GM19035 (cell line): ENCODE measurements around the gene MME.
"Not testable (repeated sequence)": the region's sequence is repeated elsewhere in the genome, so short reads cannot be mapped to it uniquely, and the experiment has no call there.

ENCODE experiments used
- ATAC-seq: cut with Tn5 transposase; IDR thresholded peaks from one replicate; pipeline ENCODE4 v1.9.1; 2021; ENCODE audit not compliant: unreplicated experiment

Gene MME

GRCh38 chr3:155189478-155189877, 109.4 kb downstream of the MME start:
- no peak for ATAC-seq

- ATAC-seq, result no peak
These were observed 110.6 kb downstream of the MME start for GRCh38 chr3:155190691-155191090.

GRCh38 chr3:155192957-155193746, 113.0 kb downstream of the MME start:
- no peak for ATAC-seq

GRCh38 chr3:155193868-155194267, 113.7 kb downstream of the MME start:
- ATAC-seq, result no peak

- ATAC-seq, result no peak
These were observed 115.1 kb downstream of the MME start for GRCh38 chr3:155194973-155195957.

GRCh38 chr3:155196131-155197021, 116.3 kb downstream of the MME start:
- no peak for ATAC-seq

- ATAC-seq, result no peak
These were observed 117.7 kb downstream of the MME start for GRCh38 chr3:155197786-155198185.

- ATAC-seq, result no peak
These were observed 122.5 kb downstream of the MME start for GRCh38 chr3:155202626-155203025.

- ATAC-seq, result no peak
These were observed 124.7 kb downstream of the MME start for GRCh38 chr3:155204851-155205250.

GRCh38 chr3:155208183-155208800, 128.2 kb downstream of the MME start:
- no peak for ATAC-seq

- ATAC-seq, result no peak
These were observed 130.6 kb downstream of the MME start for GRCh38 chr3:155210736-155211135.

- no peak for ATAC-seq
These were observed 131.1 kb downstream of the MME start for GRCh38 chr3:155211266-155211665.

GRCh38 chr3:155211940-155212339, 131.8 kb downstream of the MME start:
- no peak for ATAC-seq

- not testable (repeated sequence) for ATAC-seq
These were observed 135.9 kb downstream of the MME start for GRCh38 chr3:155216007-155216406.

GRCh38 chr3:155217591-155217990, 137.5 kb downstream of the MME start:
- no peak for ATAC-seq

- no peak for ATAC-seq
These were observed 138.3 kb downstream of the MME start for GRCh38 chr3:155218462-155218861.

- no peak for ATAC-seq
These were observed 139.0 kb downstream of the MME start for GRCh38 chr3:155219106-155219505.

GRCh38 chr3:155225417-155225816, 145.3 kb downstream of the MME start:
- ATAC-seq, result no peak

- ATAC-seq, result no peak
These were observed 147.0 kb downstream of the MME start for GRCh38 chr3:155227141-155227540.

GRCh38 chr3:155228676-155229075, 148.6 kb downstream of the MME start:
- no peak for ATAC-seq
